Ovary (tissue), 3 donors: ENCODE measurements around the gene SEC22C.

ENCODE experiments used
- POLR2A ChIP-seq: fragments of 450-650 bp; IDR thresholded peaks from one replicate; pipeline ENCODE4 v1.6.1; 2017; ENCODE audit warnings: antibody characterized with exemption, mild to moderate bottlenecking, moderate library complexity
- TF ChIP-seq, protein P1 (sequence below), 3 donors: fragments of 450-650 bp in 2 of 3; fragments of 200-600 bp in 1 of 3; IDR thresholded peaks; one replicate each; pipeline versions ENCODE4 v1.5.1 to v1.8.0; 2016 to 2022; ENCODE audit warnings: antibody characterized with exemption in 3 of 3, mild to moderate bottlenecking in 1 of 3
- donor health status: DM: no; HTN: no; CAD: no.

DNA sequence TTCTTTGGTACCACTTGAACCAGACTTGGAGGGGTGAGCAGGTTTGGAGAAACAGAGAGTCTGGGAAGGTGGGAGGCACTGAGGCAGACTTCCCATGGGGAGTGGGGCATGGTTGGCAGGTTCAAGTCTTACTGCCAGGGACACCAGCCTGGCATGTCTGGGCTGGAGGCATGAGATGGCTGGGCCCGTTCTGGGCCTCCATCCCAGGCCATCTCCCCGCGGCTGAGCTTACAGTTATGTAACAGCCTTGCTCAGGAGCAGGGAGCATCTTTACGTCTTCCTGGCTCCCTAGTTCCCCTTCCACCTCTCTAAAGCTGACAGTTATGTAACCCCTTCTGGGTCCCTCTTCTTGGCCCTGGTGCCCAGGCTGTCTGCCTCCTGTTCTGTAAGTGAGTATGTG lies 66.9 kb downstream of the SEC22C start:
- TF ChIP-seq, protein P1, sequence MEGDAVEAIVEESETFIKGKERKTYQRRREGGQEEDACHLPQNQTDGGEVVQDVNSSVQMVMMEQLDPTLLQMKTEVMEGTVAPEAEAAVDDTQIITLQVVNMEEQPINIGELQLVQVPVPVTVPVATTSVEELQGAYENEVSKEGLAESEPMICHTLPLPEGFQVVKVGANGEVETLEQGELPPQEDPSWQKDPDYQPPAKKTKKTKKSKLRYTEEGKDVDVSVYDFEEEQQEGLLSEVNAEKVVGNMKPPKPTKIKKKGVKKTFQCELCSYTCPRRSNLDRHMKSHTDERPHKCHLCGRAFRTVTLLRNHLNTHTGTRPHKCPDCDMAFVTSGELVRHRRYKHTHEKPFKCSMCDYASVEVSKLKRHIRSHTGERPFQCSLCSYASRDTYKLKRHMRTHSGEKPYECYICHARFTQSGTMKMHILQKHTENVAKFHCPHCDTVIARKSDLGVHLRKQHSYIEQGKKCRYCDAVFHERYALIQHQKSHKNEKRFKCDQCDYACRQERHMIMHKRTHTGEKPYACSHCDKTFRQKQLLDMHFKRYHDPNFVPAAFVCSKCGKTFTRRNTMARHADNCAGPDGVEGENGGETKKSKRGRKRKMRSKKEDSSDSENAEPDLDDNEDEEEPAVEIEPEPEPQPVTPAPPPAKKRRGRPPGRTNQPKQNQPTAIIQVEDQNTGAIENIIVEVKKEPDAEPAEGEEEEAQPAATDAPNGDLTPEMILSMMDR (IDR thresholded peaks at IDR 0.05) = no peak
- TF ChIP-seq POLR2A = no peak
